Measurements from ENCODE around the gene ENC1. TPM values are rescaled to one million over a fixed set of nuclear protein-coding genes. Genes with fewer than 3 reads are reported as not detected.

The ENC1 gene
- total and polyA plus RNA-seq, 3 experiments from 2014 or later: 0.68 to 3.5 (median 0.93) TPM

DNA sequence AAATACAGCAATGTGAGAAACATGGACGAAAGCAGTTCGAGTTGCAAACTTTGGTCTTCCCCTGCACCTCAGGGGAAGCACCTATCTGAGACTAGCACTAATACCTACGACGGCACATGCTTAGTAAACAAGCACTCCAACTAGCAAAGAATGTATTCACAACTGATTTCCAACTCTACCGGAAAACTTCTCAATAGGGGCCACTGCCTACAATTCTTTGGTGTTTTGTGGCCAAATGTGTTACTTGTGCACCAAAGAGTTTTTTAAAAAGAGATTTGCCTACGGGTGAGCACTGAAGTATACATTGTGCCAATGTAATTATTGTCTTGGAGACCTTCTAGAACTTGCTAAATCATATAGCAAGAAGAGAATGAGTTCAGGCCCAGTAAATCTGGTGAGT is 12.2 kb downstream of the ENC1 start:
- Mint-ChIP-seq H3K36me3 (peaks cover 0 to 2% (median 0%) of the 10 kb centered on the region in 3 donors), H3K27me3 (peaks cover 4 to 11% of the 10 kb centered on the region in 2 donors), H3K9me3 (peaks cover 0 to 2% (median 0%) of the 10 kb centered on the region in 5 donors), H3K4me3 (no peak overlapping the region), H3K4me1 (peaks cover 21 to 49% (median 37%) of the 10 kb centered on the region in 3 donors), H3K27ac (peak overlapping the region in 4 of 8 donors; percentile 17 to 72 (median 64))
- CTCF ChIA-PET: interaction anchor here (1.5 kb wide), 1 partner anchor 12 kb away, joined by 4 read pairs; the partner anchor contains the start of gene ENC1
- Histone ChIP-seq H3K4me1 (ENCODE audit: insufficient read depth, low read length) (peaks cover 33% of the 10 kb centered on the region), H3K27me3 (ENCODE audit: insufficient read depth, low read length, poor library complexity, severe bottlenecking) (no peaks in the 10 kb centered on the region), H3K27ac (ENCODE audit: low read depth, low read length) (no peak overlapping the region), H3K36me3 (ENCODE audit: insufficient read depth, low read length) (no peaks in the 10 kb centered on the region), H3K4me3 (ENCODE audit: low read length) (no peak overlapping the region), H3K9me3 (ENCODE audit: low read length) (no peaks in the 10 kb centered on the region)
- no peak for DNase-seq
- POLR2A ChIA-PET: no interaction called here

GRCh38 chr5:74627646-74628279 is 12.8 kb downstream of the ENC1 start:
- H3K4me3 Mint-ChIP-seq: no peak overlapping the region
- no peaks in the 10 kb centered on the region for H3K27me3 ChIP-seq (ENCODE audit: insufficient read depth, low read length, poor library complexity, severe bottlenecking)
- no peaks in the 10 kb centered on the region for H3K36me3 ChIP-seq (ENCODE audit: insufficient read depth, low read length)
- peaks cover 18 to 43% (median 33%) of the 10 kb centered on the region in 3 donors for H3K4me1 Mint-ChIP-seq
- POLR2A ChIA-PET: no interaction called here
- H3K4me3 ChIP-seq (ENCODE audit: low read length): no peak overlapping the region
- peaks cover 0 to 2% (median 0%) of the 10 kb centered on the region in 5 donors for H3K9me3 Mint-ChIP-seq
- no peak for DNase-seq
- H3K4me1 ChIP-seq (ENCODE audit: insufficient read depth, low read length): peaks cover 33% of the 10 kb centered on the region
- H3K27ac ChIP-seq (ENCODE audit: low read depth, low read length): no peak overlapping the region
- peaks cover 4 to 13% of the 10 kb centered on the region in 2 donors for H3K27me3 Mint-ChIP-seq
- peak overlapping the region in 5 of 8 donors; percentile 12 to 72 (median 62) for H3K27ac Mint-ChIP-seq
- no peaks in the 10 kb centered on the region for H3K9me3 ChIP-seq (ENCODE audit: low read length)
- H3K36me3 Mint-ChIP-seq: peaks cover 0 to 2% (median 0%) of the 10 kb centered on the region in 3 donors
- CTCF ChIA-PET: interaction anchor here (1.5 kb wide), 1 partner anchor 12 kb away, joined by 4 read pairs; the partner anchor contains the start of gene ENC1

DNA sequence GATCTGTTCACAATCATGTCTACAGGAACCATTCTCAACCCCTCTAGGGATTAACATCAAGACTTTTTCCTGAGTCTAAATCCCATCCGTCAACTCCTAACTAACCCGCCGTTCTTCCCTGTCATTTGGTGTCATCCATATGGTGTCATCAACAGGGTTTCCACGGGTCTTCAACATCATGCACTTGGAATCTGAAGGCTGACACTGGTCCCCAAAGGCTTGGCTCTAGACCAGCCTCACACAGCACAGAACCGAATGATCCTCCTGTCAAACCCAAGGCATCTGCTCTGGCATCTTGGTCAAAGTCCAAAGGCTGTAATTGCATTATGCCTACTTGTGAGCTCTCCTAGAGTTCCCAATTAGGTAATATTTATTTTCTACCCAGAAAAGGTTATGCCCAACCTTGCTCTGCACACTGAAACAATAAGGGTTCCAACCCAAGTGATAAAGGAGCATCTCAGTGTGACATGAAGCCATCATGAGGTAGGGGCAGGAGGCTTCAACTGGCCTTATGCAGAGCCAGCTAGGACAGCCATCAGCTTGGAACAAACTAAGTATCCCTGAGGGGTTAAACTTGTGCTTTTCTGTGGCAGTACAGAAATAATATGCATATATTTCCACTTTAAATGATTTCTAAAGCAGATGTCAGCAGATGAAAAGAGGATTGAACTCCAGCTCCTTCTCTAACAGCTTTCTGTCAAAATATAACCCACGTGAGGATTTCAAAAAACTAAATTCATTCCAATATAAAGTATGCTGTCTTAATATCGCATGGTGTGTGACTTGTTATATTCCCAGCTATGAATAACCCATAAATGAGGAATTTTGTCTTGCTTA is 13.9 kb downstream of the ENC1 start:
- Histone ChIP-seq H3K27ac (ENCODE audit: low read depth, low read length) (no peak overlapping the region), H3K4me1 (ENCODE audit: insufficient read depth, low read length) (peaks cover 21% of the 10 kb centered on the region), H3K36me3 (ENCODE audit: insufficient read depth, low read length) (no peaks in the 10 kb centered on the region), H3K9me3 (ENCODE audit: low read length) (no peaks in the 10 kb centered on the region), H3K27me3 (ENCODE audit: insufficient read depth, low read length, poor library complexity, severe bottlenecking) (no peaks in the 10 kb centered on the region), H3K4me3 (ENCODE audit: low read length) (no peak overlapping the region)
- peaks cover 4 to 21% of the 10 kb centered on the region in 2 donors for H3K27me3 Mint-ChIP-seq
- peaks cover 0 to 2% (median 0%) of the 10 kb centered on the region in 3 donors for H3K36me3 Mint-ChIP-seq
- CTCF ChIA-PET: interaction anchor here (1.5 kb wide), 1 partner anchor 13 kb away, joined by 4 read pairs; the partner anchor contains the start of gene ENC1
- DNase-seq: no peak
- POLR2A ChIA-PET: no interaction called here
- H3K9me3 Mint-ChIP-seq: peaks cover 0 to 2% (median 0%) of the 10 kb centered on the region in 5 donors
- peak overlapping the region in 1 of 8 donors; percentile 21 for H3K27ac Mint-ChIP-seq
- H3K4me1 Mint-ChIP-seq: peaks cover 10 to 32% (median 21%) of the 10 kb centered on the region in 3 donors
- H3K4me3 Mint-ChIP-seq: no peak overlapping the region

- Mint-ChIP-seq H3K27ac (peak overlapping the region in 2 of 8 donors; percentile 6 to 59), H3K4me3 (no peak overlapping the region), H3K4me1 (peaks cover 4 to 23% (median 13%) of the 10 kb centered on the region in 3 donors), H3K9me3 (peaks cover 0 to 2% (median 0%) of the 10 kb centered on the region in 5 donors), H3K27me3 (peaks cover 6 to 24% of the 10 kb centered on the region in 2 donors), H3K36me3 (peaks cover 0 to 2% (median 0%) of the 10 kb centered on the region in 3 donors)
- no peak overlapping the region for H3K27ac ChIP-seq (ENCODE audit: low read depth, low read length)
- no peaks in the 10 kb centered on the region for H3K36me3 ChIP-seq (ENCODE audit: insufficient read depth, low read length)
- no peak overlapping the region for H3K4me3 ChIP-seq (ENCODE audit: low read length)
- no peaks in the 10 kb centered on the region for H3K27me3 ChIP-seq (ENCODE audit: insufficient read depth, low read length, poor library complexity, severe bottlenecking)
- no peaks in the 10 kb centered on the region for H3K9me3 ChIP-seq (ENCODE audit: low read length)
- DNase-seq: no peak
- ChIA-PET POLR2A (no interaction called here), CTCF (interaction anchor here (1.0 kb wide), 1 partner anchor 24 kb away, joined by 3 read pairs; no protein-coding TSS in a partner anchor)
- peaks cover 14% of the 10 kb centered on the region for H3K4me1 ChIP-seq (ENCODE audit: insufficient read depth, low read length)
Observed at GRCh38 chr5:74625742-74626241, 14.7 kb downstream of the ENC1 start.

DNA sequence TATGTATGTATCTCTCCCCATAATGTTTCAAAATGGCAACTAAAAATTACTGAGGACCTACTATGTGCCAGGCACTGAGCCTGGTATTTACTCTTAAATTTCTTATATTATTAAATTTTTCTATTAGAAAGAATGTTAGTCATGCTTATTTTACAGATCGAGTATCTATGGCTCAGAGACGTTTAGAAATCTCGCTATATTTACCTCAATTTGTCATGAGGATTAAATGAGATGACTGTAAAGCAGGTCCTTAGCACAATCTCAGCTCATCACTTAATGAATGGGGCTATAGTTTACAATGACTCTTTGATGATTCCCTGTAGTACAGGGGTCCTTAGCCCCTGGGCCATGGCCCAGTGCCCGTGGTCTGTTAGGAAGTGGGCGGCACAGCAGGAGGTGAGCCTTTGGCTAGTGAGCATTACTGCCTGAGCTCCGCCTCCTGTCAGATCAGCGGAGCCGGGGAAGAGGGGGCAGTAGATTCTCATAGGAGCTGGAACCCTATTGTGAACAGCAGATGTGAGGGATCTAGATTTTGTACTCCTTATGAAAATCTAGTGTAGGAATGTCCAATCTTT is 15.5 kb downstream of the ENC1 start:
- Histone ChIP-seq H3K27ac (ENCODE audit: low read depth, low read length) (no peak overlapping the region), H3K36me3 (ENCODE audit: insufficient read depth, low read length) (no peaks in the 10 kb centered on the region), H3K4me1 (ENCODE audit: insufficient read depth, low read length) (peaks cover 8% of the 10 kb centered on the region), H3K4me3 (ENCODE audit: low read length) (no peak overlapping the region), H3K9me3 (ENCODE audit: low read length) (no peaks in the 10 kb centered on the region), H3K27me3 (ENCODE audit: insufficient read depth, low read length, poor library complexity, severe bottlenecking) (no peaks in the 10 kb centered on the region)
- no peaks in the 10 kb centered on the region for H3K36me3 Mint-ChIP-seq
- peak overlapping the region in 1 of 8 donors; percentile 6 for H3K27ac Mint-ChIP-seq
- CTCF ChIA-PET: interaction anchor here (1.0 kb wide), 1 partner anchor 24 kb away, joined by 3 read pairs; no protein-coding TSS in a partner anchor
- no peak for DNase-seq
- no peak overlapping the region for H3K4me3 Mint-ChIP-seq
- H3K4me1 Mint-ChIP-seq: peaks cover 0 to 16% (median 7%) of the 10 kb centered on the region in 3 donors
- POLR2A ChIA-PET: no interaction called here
- H3K27me3 Mint-ChIP-seq: peaks cover 7 to 28% of the 10 kb centered on the region in 2 donors
- peaks cover 0 to 2% (median 0%) of the 10 kb centered on the region in 5 donors for H3K9me3 Mint-ChIP-seq

DNA sequence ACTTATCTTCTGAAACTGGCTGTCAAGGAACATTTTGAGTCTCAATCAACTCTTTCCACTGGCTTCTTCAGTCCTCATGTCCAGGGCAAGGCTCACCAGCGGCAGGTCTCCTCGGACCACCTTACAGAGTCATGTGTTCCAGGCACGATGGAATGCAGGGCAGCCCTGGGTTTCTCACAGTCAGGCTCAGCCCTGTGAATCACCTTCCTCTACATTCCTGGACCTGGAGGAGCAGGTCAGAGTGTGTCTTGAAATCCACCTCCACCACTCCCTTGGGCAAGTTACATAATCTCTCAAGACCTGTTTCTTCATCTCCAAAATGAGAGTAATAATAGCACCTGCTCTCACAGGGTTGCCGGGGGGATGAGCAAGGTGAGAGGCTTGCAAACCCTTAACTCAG is 16.0 kb downstream of the ENC1 start:
- CTCF ChIA-PET: no interaction called here
- H3K36me3 ChIP-seq (ENCODE audit: insufficient read depth, low read length): no peaks in the 10 kb centered on the region
- H3K27ac ChIP-seq (ENCODE audit: low read depth, low read length): no peak overlapping the region
- peaks cover 9 to 29% of the 10 kb centered on the region in 2 donors for H3K27me3 Mint-ChIP-seq
- no peaks in the 10 kb centered on the region for H3K27me3 ChIP-seq (ENCODE audit: insufficient read depth, low read length, poor library complexity, severe bottlenecking)
- H3K36me3 Mint-ChIP-seq: no peaks in the 10 kb centered on the region
- POLR2A ChIA-PET: no interaction called here
- H3K4me3 Mint-ChIP-seq: no peak overlapping the region
- no peaks in the 10 kb centered on the region for H3K9me3 ChIP-seq (ENCODE audit: low read length)
- peaks cover 0 to 11% (median 6%) of the 10 kb centered on the region in 3 donors for H3K4me1 Mint-ChIP-seq
- peaks cover 3% of the 10 kb centered on the region for H3K4me1 ChIP-seq (ENCODE audit: insufficient read depth, low read length)
- peaks cover 0 to 2% (median 0%) of the 10 kb centered on the region in 5 donors for H3K9me3 Mint-ChIP-seq
- DNase-seq: no peak
- no peak overlapping the region for H3K27ac Mint-ChIP-seq
- H3K4me3 ChIP-seq (ENCODE audit: low read length): no peak overlapping the region

GRCh38 chr5:74623748-74624408 is 16.6 kb downstream of the ENC1 start:
- CTCF ChIA-PET: no interaction called here

More at GRCh38 chr5:74623748-74624408, 16.6 kb downstream of the ENC1 start:
- H3K4me1 Mint-ChIP-seq: peaks cover 0 to 10% (median 6%) of the 10 kb centered on the region in 3 donors
- H3K27ac Mint-ChIP-seq: no peak overlapping the region
- Histone ChIP-seq H3K4me3 (ENCODE audit: low read length) (no peak overlapping the region), H3K36me3 (ENCODE audit: insufficient read depth, low read length) (no peaks in the 10 kb centered on the region), H3K4me1 (ENCODE audit: insufficient read depth, low read length) (no peaks in the 10 kb centered on the region), H3K27ac (ENCODE audit: low read depth, low read length) (no peak overlapping the region), H3K27me3 (ENCODE audit: insufficient read depth, low read length, poor library complexity, severe bottlenecking) (no peaks in the 10 kb centered on the region), H3K9me3 (ENCODE audit: low read length) (no peaks in the 10 kb centered on the region)
- peaks cover 13 to 33% of the 10 kb centered on the region in 2 donors for H3K27me3 Mint-ChIP-seq
- peaks cover 0 to 2% (median 0%) of the 10 kb centered on the region in 5 donors for H3K9me3 Mint-ChIP-seq
- no peaks in the 10 kb centered on the region for H3K36me3 Mint-ChIP-seq
- no peak overlapping the region for H3K4me3 Mint-ChIP-seq
- POLR2A ChIA-PET: no interaction called here
- DNase-seq: no peak

Measured in CD8-positive, alpha-beta memory T cell (primary cell).